ENCODE data around the gene NOP9.
"Not testable (repeated sequence)": the region's sequence is repeated elsewhere in the genome, so short reads cannot be mapped to it uniquely, and the experiment has no call there.

Gene NOP9

DNA sequence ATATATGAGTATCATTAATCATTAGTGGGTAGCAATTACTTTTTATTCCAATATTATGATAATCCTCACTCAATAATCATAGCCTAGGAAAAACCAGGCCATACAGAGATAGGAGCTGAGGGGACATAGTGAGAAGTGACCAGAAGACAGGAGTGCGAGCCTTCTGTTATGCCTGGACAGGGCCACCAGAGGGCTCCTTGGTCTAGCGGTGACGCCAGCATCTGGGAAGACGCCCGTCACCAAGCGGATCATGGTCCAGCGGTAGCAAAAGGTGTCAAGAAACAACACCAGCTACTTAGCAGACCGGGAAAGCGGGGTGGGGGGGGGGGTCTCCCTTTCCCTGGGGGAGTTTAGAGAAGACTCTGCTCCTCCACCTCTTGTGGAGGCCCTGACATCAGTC is 28.3 kb downstream of the NOP9 start:
- not testable (repeated sequence) for H3K18ac ChIP-seq (ENCODE audit: low read length); H3K4me1 ChIP-seq (ENCODE audit: control insufficient read depth, low read depth, low read length); H3K23ac ChIP-seq (ENCODE audit: low read length); H3K4ac ChIP-seq (ENCODE audit: low read depth, low read length); H2AK5ac ChIP-seq (ENCODE audit: low read length); H3K4me3 ChIP-seq (ENCODE audit: low read length); H4K5ac ChIP-seq (ENCODE audit: low read length); H3K36me3 ChIP-seq (ENCODE audit: control insufficient read depth, insufficient read depth, low read length); H3K4me2 ChIP-seq (ENCODE audit: low read length); DNase-seq; H3K79me1 ChIP-seq (ENCODE audit: low read length); H3K27ac ChIP-seq (ENCODE audit: low read depth, low read length); H3K27me3 ChIP-seq (ENCODE audit: insufficient read depth, low read length, poor library complexity); H3K9ac ChIP-seq (ENCODE audit: low read length); H2BK120ac ChIP-seq (ENCODE audit: low read depth, low read length); H3K56ac ChIP-seq (ENCODE audit: low read length); H2BK15ac ChIP-seq (replicated peaks; ENCODE audit: low read depth); H4K8ac ChIP-seq (ENCODE audit: low read depth, low read length); H3K79me2 ChIP-seq (ENCODE audit: control insufficient read depth, insufficient read depth, low read length); H2BK5ac ChIP-seq (ENCODE audit: low read length)
- no CpG with 5 or more reads among the region's 9 CpGs for WGBS (ENCODE audit: extremely low coverage, insufficient coverage, low lambda C conversion rate)

DNA sequence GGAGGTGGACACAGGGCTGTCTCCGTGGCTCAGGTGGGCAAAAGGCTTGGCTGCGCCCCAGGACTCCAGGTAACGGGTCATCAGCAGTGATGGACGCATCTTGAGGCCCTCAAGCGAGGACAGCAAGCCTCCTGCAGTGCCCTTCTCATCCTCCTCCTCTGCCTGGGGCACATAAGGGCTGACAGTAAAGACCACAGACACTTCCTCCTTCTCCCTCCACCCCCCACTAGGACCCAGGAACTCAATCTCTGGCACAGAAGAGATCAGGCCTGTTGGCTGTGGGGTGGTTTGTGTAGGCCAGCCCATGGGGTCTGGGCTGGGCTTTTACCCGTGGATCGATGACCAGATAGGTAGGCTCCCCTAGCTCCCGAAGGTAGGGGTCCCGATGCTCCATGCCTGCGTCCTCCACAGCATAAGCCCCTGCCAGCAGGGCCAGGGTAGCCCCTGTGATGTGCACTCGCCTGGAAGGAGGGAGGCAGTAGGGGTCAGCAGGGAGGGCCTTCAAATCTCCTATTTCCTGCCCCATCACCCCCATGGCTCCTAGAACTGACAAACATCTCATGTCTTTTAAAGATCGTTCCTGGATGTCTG is 29.5 kb downstream of the NOP9 start:
- DNase-seq, result no peak

DNA sequence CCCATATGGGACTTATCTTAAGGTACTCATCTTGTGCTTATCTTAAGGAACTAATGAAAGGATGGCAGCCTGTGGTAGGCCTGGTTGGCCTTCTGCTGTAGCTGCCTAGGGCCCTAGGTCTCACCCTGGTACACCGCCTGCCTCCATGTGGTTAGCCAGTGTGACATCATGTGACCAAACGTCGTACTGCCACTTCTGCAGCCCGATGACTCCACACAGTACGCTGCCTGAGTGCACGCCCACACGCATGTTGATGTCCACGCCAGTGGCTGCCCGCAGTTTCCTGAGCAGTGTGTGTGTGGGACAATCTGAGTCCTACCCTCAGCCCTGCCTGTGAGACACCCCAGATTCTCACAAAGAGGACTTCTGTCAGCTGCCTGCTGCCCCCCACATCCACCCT is 30.1 kb downstream of the NOP9 start:
- no peak overlapping the region for H3K9ac ChIP-seq (ENCODE audit: low read length)
- no peak overlapping the region for H3K56ac ChIP-seq (ENCODE audit: low read length)
- H4K8ac ChIP-seq (ENCODE audit: low read depth, low read length), result no peak overlapping the region
- H3K23ac ChIP-seq (ENCODE audit: low read length), result no peak overlapping the region
- DNase-seq, result no peak
- H3K18ac ChIP-seq (ENCODE audit: low read length), result no peak overlapping the region
- no peak overlapping the region for H3K27ac ChIP-seq (ENCODE audit: low read depth, low read length)
- peaks cover 10% of the 10 kb centered on the region for H3K27me3 ChIP-seq (ENCODE audit: insufficient read depth, low read length, poor library complexity)
- no CpG with 5 or more reads among the region's 9 CpGs for WGBS (ENCODE audit: extremely low coverage, insufficient coverage, low lambda C conversion rate)
- no peak overlapping the region for H2BK15ac ChIP-seq (replicated peaks; ENCODE audit: low read depth)
- H3K79me2 ChIP-seq (ENCODE audit: control insufficient read depth, insufficient read depth, low read length), result no peaks in the 10 kb centered on the region
- H3K36me3 ChIP-seq (ENCODE audit: control insufficient read depth, insufficient read depth, low read length), result no peaks in the 10 kb centered on the region
- no peaks in the 10 kb centered on the region for H3K79me1 ChIP-seq (ENCODE audit: low read length)
- H3K4me2 ChIP-seq (ENCODE audit: low read length), result no peak overlapping the region
- H2AK5ac ChIP-seq (ENCODE audit: low read length), result no peak overlapping the region
- H2BK5ac ChIP-seq (ENCODE audit: low read length), result no peak overlapping the region
- no peak overlapping the region for H2BK120ac ChIP-seq (ENCODE audit: low read depth, low read length)
- no peak overlapping the region for H3K4ac ChIP-seq (ENCODE audit: low read depth, low read length)
- no peaks in the 10 kb centered on the region for H3K4me1 ChIP-seq (ENCODE audit: control insufficient read depth, low read depth, low read length)
- H4K5ac ChIP-seq (ENCODE audit: low read length), result no peak overlapping the region
- H3K4me3 ChIP-seq (ENCODE audit: low read length), result no peak overlapping the region

More for the DNA sequence above, 29.5 kb downstream of the NOP9 start:
- Histone ChIP-seq H4K8ac (ENCODE audit: low read depth, low read length) (no peak overlapping the region), H4K5ac (ENCODE audit: low read length) (no peak overlapping the region), H3K18ac (ENCODE audit: low read length) (no peak overlapping the region), H3K23ac (ENCODE audit: low read length) (no peak overlapping the region), H2BK5ac (ENCODE audit: low read length) (no peak overlapping the region), H3K56ac (ENCODE audit: low read length) (no peak overlapping the region), H3K4me3 (ENCODE audit: low read length) (no peak overlapping the region), H3K4me2 (ENCODE audit: low read length) (no peak overlapping the region), H3K4me1 (ENCODE audit: control insufficient read depth, low read depth, low read length) (no peaks in the 10 kb centered on the region), H3K79me2 (ENCODE audit: control insufficient read depth, insufficient read depth, low read length) (no peaks in the 10 kb centered on the region), H3K36me3 (ENCODE audit: control insufficient read depth, insufficient read depth, low read length) (no peaks in the 10 kb centered on the region), H2AK5ac (ENCODE audit: low read length) (no peak overlapping the region), H2BK120ac (ENCODE audit: low read depth, low read length) (no peak overlapping the region), H3K9ac (ENCODE audit: low read length) (no peak overlapping the region), H3K4ac (ENCODE audit: low read depth, low read length) (no peak overlapping the region), H2BK15ac (replicated peaks; ENCODE audit: low read depth) (no peak overlapping the region), H3K79me1 (ENCODE audit: low read length) (no peaks in the 10 kb centered on the region), H3K27me3 (ENCODE audit: insufficient read depth, low read length, poor library complexity) (peaks cover 6% of the 10 kb centered on the region), H3K27ac (ENCODE audit: low read depth, low read length) (no peak overlapping the region)
- no CpG with 5 or more reads among the region's 12 CpGs for WGBS (ENCODE audit: extremely low coverage, insufficient coverage, low lambda C conversion rate)

DNA sequence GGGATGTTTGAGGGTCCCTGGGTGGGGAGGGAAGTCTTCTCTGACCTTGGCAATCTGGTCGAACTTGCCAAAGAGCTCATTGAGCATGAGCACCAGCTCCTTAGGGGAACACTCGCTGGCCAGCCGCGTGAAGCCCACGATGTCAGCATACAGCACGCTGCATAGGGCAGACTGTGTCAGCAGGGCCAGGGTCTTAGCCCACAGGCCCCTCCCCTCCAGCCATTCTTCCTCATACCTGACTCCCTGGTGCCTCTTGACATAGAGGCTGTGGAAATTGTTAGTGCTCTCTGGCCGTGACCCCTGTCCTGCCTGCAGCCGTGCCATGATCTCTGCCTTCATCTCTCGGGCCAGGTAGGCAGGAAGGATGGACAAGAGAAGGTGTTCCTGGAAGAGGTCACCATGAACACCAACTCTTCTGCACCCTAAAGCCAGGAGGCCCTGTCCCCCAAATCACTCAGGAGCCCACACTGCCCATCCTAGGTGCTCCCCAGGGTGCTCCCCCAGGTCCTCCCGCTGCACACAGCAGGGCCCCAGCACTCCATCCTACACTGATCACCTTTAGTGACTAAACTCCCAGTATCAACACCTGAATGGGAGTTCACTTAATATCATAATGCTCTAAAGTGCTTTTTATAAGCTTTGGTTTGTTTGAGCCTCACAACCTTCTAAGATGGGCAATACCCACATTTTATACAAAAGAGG is 31.5 kb downstream of the NOP9 start:
- Histone ChIP-seq H3K4me2 (ENCODE audit: low read length) (no peak overlapping the region), H3K79me2 (ENCODE audit: control insufficient read depth, insufficient read depth, low read length) (no peaks in the 10 kb centered on the region), H3K4ac (ENCODE audit: low read depth, low read length) (no peak overlapping the region), H2BK120ac (ENCODE audit: low read depth, low read length) (no peak overlapping the region), H3K23ac (ENCODE audit: low read length) (no peak overlapping the region), H2BK15ac (replicated peaks; ENCODE audit: low read depth) (no peak overlapping the region), H2AK5ac (ENCODE audit: low read length) (no peak overlapping the region), H3K36me3 (ENCODE audit: control insufficient read depth, insufficient read depth, low read length) (no peaks in the 10 kb centered on the region), H3K4me1 (ENCODE audit: control insufficient read depth, low read depth, low read length) (peaks cover 2% of the 10 kb centered on the region), H3K9ac (ENCODE audit: low read length) (no peak overlapping the region), H4K5ac (ENCODE audit: low read length) (no peak overlapping the region), H3K27me3 (ENCODE audit: insufficient read depth, low read length, poor library complexity) (peaks cover 15% of the 10 kb centered on the region), H3K79me1 (ENCODE audit: low read length) (no peaks in the 10 kb centered on the region), H3K56ac (ENCODE audit: low read length) (no peak overlapping the region), H2BK5ac (ENCODE audit: low read length) (no peak overlapping the region), H3K18ac (ENCODE audit: low read length) (no peak overlapping the region), H3K27ac (ENCODE audit: low read depth, low read length) (no peak overlapping the region), H4K8ac (ENCODE audit: low read depth, low read length) (no peak overlapping the region), H3K4me3 (ENCODE audit: low read length) (no peak overlapping the region)
- WGBS (ENCODE audit: extremely low coverage, insufficient coverage, low lambda C conversion rate), result no CpG with 5 or more reads among the region's 10 CpGs
- DNase-seq, result no peak

DNA sequence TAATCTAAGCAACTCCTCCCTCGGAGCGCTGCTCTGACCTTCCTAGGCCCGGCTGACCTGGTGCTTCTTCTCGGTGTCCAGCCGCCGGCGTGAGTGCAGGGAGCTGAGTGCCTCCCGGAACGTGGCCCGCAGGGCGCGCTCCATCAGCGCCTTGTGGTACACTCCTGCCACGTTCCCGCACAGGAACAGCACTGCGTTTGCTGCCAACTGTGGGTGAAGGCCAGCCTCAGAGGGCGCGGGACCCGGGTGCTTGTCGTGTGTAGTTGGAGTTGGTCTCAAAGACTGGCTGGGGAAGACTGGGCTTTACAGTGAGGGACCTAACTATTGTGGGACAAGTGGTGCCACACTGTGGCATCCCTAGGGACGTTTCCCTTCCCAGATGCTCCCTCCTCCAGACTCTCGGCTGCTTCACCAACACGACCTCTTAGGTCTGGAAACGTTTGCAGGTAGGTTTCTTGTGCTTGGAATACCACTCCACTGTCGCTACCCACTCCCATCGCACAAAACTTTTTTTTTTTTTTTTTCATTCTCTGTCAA is 32.1 kb downstream of the NOP9 start:
- H2AK5ac ChIP-seq (ENCODE audit: low read length), result no peak overlapping the region

More for the DNA sequence above, 32.1 kb downstream of the NOP9 start:
- Histone ChIP-seq H3K79me1 (ENCODE audit: low read length) (no peaks in the 10 kb centered on the region), H3K36me3 (ENCODE audit: control insufficient read depth, insufficient read depth, low read length) (no peaks in the 10 kb centered on the region), H3K9ac (ENCODE audit: low read length) (no peak overlapping the region), H3K4me3 (ENCODE audit: low read length) (no peak overlapping the region), H3K23ac (ENCODE audit: low read length) (no peak overlapping the region), H3K18ac (ENCODE audit: low read length) (no peak overlapping the region), H2BK5ac (ENCODE audit: low read length) (no peak overlapping the region), H2BK120ac (ENCODE audit: low read depth, low read length) (no peak overlapping the region), H3K4ac (ENCODE audit: low read depth, low read length) (no peak overlapping the region), H3K79me2 (ENCODE audit: control insufficient read depth, insufficient read depth, low read length) (no peaks in the 10 kb centered on the region), H3K4me2 (ENCODE audit: low read length) (no peak overlapping the region), H4K8ac (ENCODE audit: low read depth, low read length) (no peak overlapping the region), H3K27me3 (ENCODE audit: insufficient read depth, low read length, poor library complexity) (peaks cover 17% of the 10 kb centered on the region), H4K5ac (ENCODE audit: low read length) (no peak overlapping the region), H2BK15ac (replicated peaks; ENCODE audit: low read depth) (no peak overlapping the region), H3K56ac (ENCODE audit: low read length) (no peak overlapping the region), H3K4me1 (ENCODE audit: control insufficient read depth, low read depth, low read length) (peaks cover 2% of the 10 kb centered on the region), H3K27ac (ENCODE audit: low read depth, low read length) (no peak overlapping the region)
- no peak for DNase-seq
- WGBS (ENCODE audit: extremely low coverage, insufficient coverage, low lambda C conversion rate), result no CpG with 5 or more reads among the region's 26 CpGs
